Measurements from ENCODE around the gene WDR5. TPM values are rescaled to one million over a fixed set of nuclear protein-coding genes. Genes with fewer than 3 reads are reported as not detected.

The WDR5 gene
- total RNA-seq (15.4 and 15.5 TPM in 2 replicates), polyA plus RNA-seq (26.0 and 28.0 TPM in 2 replicates), polyA minus RNA-seq (ENCODE audit: low replicate concordance) (12.8 and 23.1 TPM in 2 replicates)
- 21.5 and 29.5 TPM in 2 replicates for polyA plus RNA-seq (2012)

- H4K20me1 ChIP-seq (ENCODE audit: control insufficient read depth, extremely low read depth, insufficient read depth, low read length), result no peaks in the 10 kb centered on the region
- H3K4me3 ChIP-seq (replicated peaks in 1 of 4; ENCODE audit: control extremely low read depth in 1 of 4, insufficient read depth in 1 of 4, low read depth in 3 of 4, low read length in 4 of 4), result peak within 1 kb of the TSS; percentile 79 to 97 (median 91)
- no peaks in the 10 kb centered on the region for H3K27me3 ChIP-seq (ENCODE audit: control insufficient read depth, insufficient read depth, low read length)
- no peaks in the 10 kb centered on the region for H3K9me3 ChIP-seq (ENCODE audit: control insufficient read depth, insufficient read depth, low read depth, low read length)
- peak within 1 kb of the TSS; percentile 80 for H3K27ac ChIP-seq (ENCODE audit: insufficient read depth, low read length)
- TF ChIP-seq EZH2 (IDR thresholded peaks at IDR 0.05; ENCODE audit: low read length, missing control alignments), result no peak
- no peak for TF ChIP-seq CTCF (conservative IDR thresholded peaks at IDR 0.05 in 1 of 2, IDR thresholded peaks at IDR 0.05 in 1 of 2; ENCODE audit: low read depth in 1 of 2, low read length in 2 of 2)
- peak within 1 kb of the TSS; percentile 98 for H3K4me2 ChIP-seq (ENCODE audit: extremely low read depth, insufficient read depth, low read length)
- DNase-seq (ENCODE audit: low read depth in 2 of 2), result peak; percentile 82 to 91
- H3K36me3 ChIP-seq (ENCODE audit: control insufficient read depth, insufficient read depth, low read length), result peaks cover 1% of the 10 kb centered on the region
- H3K9ac ChIP-seq (ENCODE audit: insufficient read depth, low read length), result peak within 1 kb of the TSS; percentile 84
- H3K79me2 ChIP-seq (ENCODE audit: control insufficient read depth, insufficient read depth, low read length), result peaks cover 43% of the 10 kb centered on the region
- peaks cover 22% of the 10 kb centered on the region for H3K4me1 ChIP-seq (ENCODE audit: control insufficient read depth, extremely low read depth, insufficient read depth, low read length)
- peak within 1 kb of the TSS; percentile 94 for H2AFZ ChIP-seq (ENCODE audit: low read length)
Observed at GRCh38 chr9:134135343-134136117, at the start of gene WDR5. Gene WDR5 (plus strand): TSS chr9:134136082. CDS start chr9:134139878, 3,796 bp downstream.

GRCh38 chr9:134088063-134088725 is 47.7 kb upstream of the WDR5 start:
- Histone ChIP-seq H3K4me2 (ENCODE audit: extremely low read depth, insufficient read depth, low read length) (no peak overlapping the region), H3K79me2 (ENCODE audit: control insufficient read depth, insufficient read depth, low read length) (no peaks in the 10 kb centered on the region), H3K36me3 (ENCODE audit: control insufficient read depth, insufficient read depth, low read length) (no peaks in the 10 kb centered on the region), H3K27me3 (ENCODE audit: control insufficient read depth, insufficient read depth, low read length) (no peaks in the 10 kb centered on the region), H2AFZ (ENCODE audit: low read length) (no peak overlapping the region), H3K27ac (ENCODE audit: insufficient read depth, low read length) (no peak overlapping the region), H3K4me3 (replicated peaks in 1 of 4; ENCODE audit: control extremely low read depth in 1 of 4, insufficient read depth in 1 of 4, low read depth in 3 of 4, low read length in 4 of 4) (no peak overlapping the region), H3K9me3 (ENCODE audit: control insufficient read depth, insufficient read depth, low read depth, low read length) (no peaks in the 10 kb centered on the region), H4K20me1 (ENCODE audit: control insufficient read depth, extremely low read depth, insufficient read depth, low read length) (no peaks in the 10 kb centered on the region), H3K4me1 (ENCODE audit: control insufficient read depth, extremely low read depth, insufficient read depth, low read length) (no peaks in the 10 kb centered on the region), H3K9ac (ENCODE audit: insufficient read depth, low read length) (no peak overlapping the region)
- TF ChIP-seq EZH2 (IDR thresholded peaks at IDR 0.05; ENCODE audit: low read length, missing control alignments), result no peak
- no peak for TF ChIP-seq CTCF (conservative IDR thresholded peaks at IDR 0.05 in 1 of 2, IDR thresholded peaks at IDR 0.05 in 1 of 2; ENCODE audit: low read depth in 1 of 2, low read length in 2 of 2)
- DNase-seq (ENCODE audit: low read depth in 2 of 2), result no peak

GRCh38 chr9:134089972-134090371 is 45.9 kb upstream of the WDR5 start:
- no peaks in the 10 kb centered on the region for H3K36me3 ChIP-seq (ENCODE audit: control insufficient read depth, insufficient read depth, low read length)
- no peaks in the 10 kb centered on the region for H3K79me2 ChIP-seq (ENCODE audit: control insufficient read depth, insufficient read depth, low read length)
- no peaks in the 10 kb centered on the region for H3K9me3 ChIP-seq (ENCODE audit: control insufficient read depth, insufficient read depth, low read depth, low read length)
- H3K27ac ChIP-seq (ENCODE audit: insufficient read depth, low read length), result no peak overlapping the region
- H3K4me3 ChIP-seq (replicated peaks in 1 of 4; ENCODE audit: control extremely low read depth in 1 of 4, insufficient read depth in 1 of 4, low read depth in 3 of 4, low read length in 4 of 4), result no peak overlapping the region
- no peak overlapping the region for H3K9ac ChIP-seq (ENCODE audit: insufficient read depth, low read length)
- H3K4me1 ChIP-seq (ENCODE audit: control insufficient read depth, extremely low read depth, insufficient read depth, low read length), result no peaks in the 10 kb centered on the region
- no peak overlapping the region for H3K4me2 ChIP-seq (ENCODE audit: extremely low read depth, insufficient read depth, low read length)
- no peak overlapping the region for H2AFZ ChIP-seq (ENCODE audit: low read length)
- TF ChIP-seq EZH2 (IDR thresholded peaks at IDR 0.05; ENCODE audit: low read length, missing control alignments), result no peak
- TF ChIP-seq CTCF (conservative IDR thresholded peaks at IDR 0.05 in 1 of 2, IDR thresholded peaks at IDR 0.05 in 1 of 2; ENCODE audit: low read depth in 1 of 2, low read length in 2 of 2), result no peak
- no peak for DNase-seq (ENCODE audit: low read depth in 2 of 2)
- H4K20me1 ChIP-seq (ENCODE audit: control insufficient read depth, extremely low read depth, insufficient read depth, low read length), result no peaks in the 10 kb centered on the region
- peaks cover 4% of the 10 kb centered on the region for H3K27me3 ChIP-seq (ENCODE audit: control insufficient read depth, insufficient read depth, low read length)
